NT2/D1 (cell line): ENCODE data around the gene STK32B.

Experiments
- YY1 ChIP-seq: IDR thresholded peaks from 2 replicates; pipeline ENCODE4 v1.6.1; 2011; ENCODE audit not compliant: insufficient read length, insufficient read depth
- ZNF274 ChIP-seq: IDR thresholded peaks from 2 replicates; pipeline ENCODE4 v1.6.1; 2011; ENCODE audit warnings: mild to moderate bottlenecking, low read depth, low read length

GRCh38 chr4:5456296-5456845, 405.1 kb downstream of the STK32B start:
- no peak for TF ChIP-seq YY1
- no peak for TF ChIP-seq ZNF274
